BJ (cell line): ENCODE results near the gene ADGRE2. TPM values are rescaled to one million over a fixed set of nuclear protein-coding genes. Genes with fewer than 3 reads are reported as not detected.

Experiments
- CTCF ChIA-PET: fragments of 350-600 bp; formaldehyde crosslinking; extraction: SDS; loops from one replicate; lab custom pipeline; 2021; ENCODE audit warnings: antibody characterized with exemption, inconsistent platforms; lab: Yijun Ruan, JAX
- POLR2A ChIA-PET: fragments of 300-600 bp; sonication (Branson Sonifier 250); formaldehyde crosslinking; extraction: SDS; loops from one replicate; lab custom pipeline; 2021; ENCODE audit warnings: antibody characterized with exemption; lab: Charles Lee
- DNase-seq: peaks from one replicate; pipeline ENCODE4 v3.0.0-alpha.2; 2011; ENCODE audit warnings: low read depth
- H3K27me3 ChIP-seq: 2 replicates; pipeline ENCODE4 v1.6.0; 2011; ENCODE audit warnings: low read length; ENCODE audit not compliant: control insufficient read depth, insufficient read depth
- H3K36me3 ChIP-seq: 2 replicates; pipeline ENCODE4 v1.5.1; 2011; ENCODE audit warnings: low read length; ENCODE audit not compliant: control insufficient read depth, insufficient read depth
- H3K4me3 ChIP-seq: 2 replicates; pipeline ENCODE4 v1.5.1; 2011; ENCODE audit warnings: low read depth, mild to moderate bottlenecking, control low read depth, low read length
- polyA plus RNA-seq: library from polyadenylated mRNA; depleted of rRNA; stranded (reverse); fragments of >200 nt; gene quantifications from 2 replicates; pipeline ENCODE4 v1.2.3, GENCODE V29; 2011
- TF ChIP-seq, protein P1 (sequence below): IDR thresholded peaks from 2 replicates; pipeline ENCODE4 v1.5.1; 2011; ENCODE audit warnings: low read depth, mild to moderate bottlenecking, control low read depth, inconsistent platforms, low read length, moderate library complexity; ENCODE audit not compliant: insufficient read depth

The ADGRE2 gene
- polyA plus RNA-seq, 1 experiment, result 0.72 TPM

GRCh38 chr19:14764401-14764800, 14.0 kb downstream of the ADGRE2 start:
- POLR2A ChIA-PET, result no interaction called here
- no peak for DNase-seq
- TF ChIP-seq, protein P1, sequence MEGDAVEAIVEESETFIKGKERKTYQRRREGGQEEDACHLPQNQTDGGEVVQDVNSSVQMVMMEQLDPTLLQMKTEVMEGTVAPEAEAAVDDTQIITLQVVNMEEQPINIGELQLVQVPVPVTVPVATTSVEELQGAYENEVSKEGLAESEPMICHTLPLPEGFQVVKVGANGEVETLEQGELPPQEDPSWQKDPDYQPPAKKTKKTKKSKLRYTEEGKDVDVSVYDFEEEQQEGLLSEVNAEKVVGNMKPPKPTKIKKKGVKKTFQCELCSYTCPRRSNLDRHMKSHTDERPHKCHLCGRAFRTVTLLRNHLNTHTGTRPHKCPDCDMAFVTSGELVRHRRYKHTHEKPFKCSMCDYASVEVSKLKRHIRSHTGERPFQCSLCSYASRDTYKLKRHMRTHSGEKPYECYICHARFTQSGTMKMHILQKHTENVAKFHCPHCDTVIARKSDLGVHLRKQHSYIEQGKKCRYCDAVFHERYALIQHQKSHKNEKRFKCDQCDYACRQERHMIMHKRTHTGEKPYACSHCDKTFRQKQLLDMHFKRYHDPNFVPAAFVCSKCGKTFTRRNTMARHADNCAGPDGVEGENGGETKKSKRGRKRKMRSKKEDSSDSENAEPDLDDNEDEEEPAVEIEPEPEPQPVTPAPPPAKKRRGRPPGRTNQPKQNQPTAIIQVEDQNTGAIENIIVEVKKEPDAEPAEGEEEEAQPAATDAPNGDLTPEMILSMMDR, result no peak
- Histone ChIP-seq H3K27me3 (no peaks in the 10 kb centered on the region), H3K4me3 (no peak overlapping the region), H3K36me3 (no peaks in the 10 kb centered on the region)
- CTCF ChIA-PET, result no interaction called here

GRCh38 chr19:14763497-14764145, 14.7 kb downstream of the ADGRE2 start:
- no peak for DNase-seq
- H3K27me3 ChIP-seq, result no peaks in the 10 kb centered on the region
- TF ChIP-seq, protein P1, result no peak
- ChIA-PET CTCF (no interaction called here), POLR2A (no interaction called here)
- no peak overlapping the region for H3K4me3 ChIP-seq
- no peaks in the 10 kb centered on the region for H3K36me3 ChIP-seq

- Histone ChIP-seq H3K36me3 (no peaks in the 10 kb centered on the region), H3K27me3 (no peaks in the 10 kb centered on the region), H3K4me3 (no peak overlapping the region)
- ChIA-PET CTCF (no interaction called here), POLR2A (no interaction called here)
- TF ChIP-seq, protein P1, result no peak
- no peak for DNase-seq
These were observed 16.2 kb downstream of the ADGRE2 start for GRCh38 chr19:14762111-14762510.

DNA sequence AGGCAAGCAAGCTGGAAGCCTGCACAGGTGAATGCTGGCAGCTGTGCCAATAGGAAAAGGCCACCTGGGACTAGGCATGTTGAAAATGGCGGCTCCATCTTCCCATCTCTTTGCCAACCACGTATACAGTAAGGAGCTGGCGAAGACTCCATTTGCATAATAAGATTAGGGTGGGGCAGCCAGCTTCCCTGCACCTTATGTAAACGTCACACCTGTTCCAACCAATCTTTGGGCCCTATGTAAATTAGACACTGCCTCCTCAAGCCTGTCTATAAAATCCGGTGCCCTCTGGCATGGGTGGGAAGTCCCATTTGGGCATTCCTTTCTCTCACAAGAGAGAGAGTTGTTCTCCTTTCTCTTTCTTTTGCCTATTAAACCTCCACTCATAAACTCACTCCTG, 16.8 kb downstream of the ADGRE2 start:
- H3K36me3 ChIP-seq, result no peaks in the 10 kb centered on the region
- H3K4me3 ChIP-seq, result no peak overlapping the region
- DNase-seq, result no peak
- no peaks in the 10 kb centered on the region for H3K27me3 ChIP-seq
- POLR2A ChIA-PET, result no interaction called here
- TF ChIP-seq, protein P1, result no peak
- CTCF ChIA-PET, result interaction anchor here (0.6 kb wide), 1 partner anchor 126 kb away, joined by 4 read pairs; no protein-coding TSS in a partner anchor

DNA sequence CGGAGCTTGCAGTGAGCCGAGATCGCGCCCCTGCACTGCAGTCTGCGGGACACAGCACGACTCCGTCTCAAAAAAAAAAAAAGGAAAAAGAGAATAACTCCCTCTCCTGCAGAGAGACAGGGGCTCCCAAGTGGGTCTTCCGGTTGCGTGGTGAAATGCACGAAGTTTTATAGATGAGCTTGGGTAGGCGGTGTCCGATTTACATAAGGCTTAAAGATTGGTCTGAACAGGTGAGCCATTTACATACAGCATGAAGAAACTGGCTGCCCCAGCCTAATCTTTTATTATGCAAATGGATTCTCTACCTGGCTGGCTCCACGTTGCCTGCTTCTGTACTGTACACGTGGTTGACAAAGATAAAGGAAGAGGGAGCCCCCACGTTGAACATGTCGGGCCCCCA, 19.5 kb downstream of the ADGRE2 start:
- DNase-seq, result no peak
- CTCF ChIA-PET, result no interaction called here
- Histone ChIP-seq H3K4me3 (no peak overlapping the region), H3K27me3 (no peaks in the 10 kb centered on the region), H3K36me3 (no peaks in the 10 kb centered on the region)
- POLR2A ChIA-PET, result no interaction called here
- TF ChIP-seq, protein P1, result no peak
